Suppressor macrophage treated with lipopolysaccharide for 4 hours (primary cell): ENCODE results near the gene PAQR7.

ENCODE experiments used
- DNase-seq: peaks from one replicate; pipeline ENCODE4 v3.0.0-alpha.2; 2020

The PAQR7 gene

DNA sequence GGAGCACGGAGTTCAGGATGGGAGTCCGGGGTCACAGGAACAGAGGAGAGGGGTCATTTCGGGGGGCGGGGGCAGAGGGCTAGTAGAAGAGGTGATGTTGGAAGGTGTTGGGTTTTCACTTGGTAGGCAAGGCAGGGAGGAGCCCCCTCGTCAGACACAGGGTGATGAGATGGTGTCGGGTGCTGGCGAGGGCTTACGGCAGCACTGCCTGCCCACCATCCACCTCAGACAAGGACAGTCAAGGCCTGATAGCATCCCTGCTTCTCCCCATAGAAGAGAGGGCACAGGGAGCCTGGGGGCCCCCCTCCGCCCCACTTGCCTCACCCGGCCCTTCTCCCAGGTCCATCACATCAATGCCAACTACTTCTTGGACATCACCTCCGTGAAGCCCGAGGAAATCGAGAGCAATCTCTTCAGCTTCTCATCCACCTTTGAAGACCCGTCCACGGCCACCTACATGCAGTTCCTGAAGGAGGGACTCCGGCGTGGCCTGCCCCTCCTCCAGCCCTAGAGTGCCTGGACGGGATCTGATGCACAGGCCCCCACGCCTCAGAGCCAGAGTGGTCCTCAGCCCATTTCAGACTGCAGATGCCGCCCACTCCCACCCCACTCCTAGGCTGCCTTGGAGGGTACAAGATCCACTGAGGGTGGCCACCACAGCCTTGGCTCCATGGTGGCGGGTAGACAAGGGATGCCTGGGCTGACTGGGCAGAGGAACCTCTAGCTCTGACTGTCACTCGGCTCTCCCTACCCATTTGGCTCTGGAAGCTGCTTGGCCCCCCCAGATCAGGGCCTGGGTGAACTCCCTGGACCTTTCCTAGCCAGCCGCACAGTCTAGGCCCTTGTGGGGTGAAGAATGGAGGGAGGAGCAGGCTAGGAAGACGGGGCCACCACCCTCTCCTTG is 60.0 kb downstream of the PAQR7 start:
- no peak for DNase-seq

DNA sequence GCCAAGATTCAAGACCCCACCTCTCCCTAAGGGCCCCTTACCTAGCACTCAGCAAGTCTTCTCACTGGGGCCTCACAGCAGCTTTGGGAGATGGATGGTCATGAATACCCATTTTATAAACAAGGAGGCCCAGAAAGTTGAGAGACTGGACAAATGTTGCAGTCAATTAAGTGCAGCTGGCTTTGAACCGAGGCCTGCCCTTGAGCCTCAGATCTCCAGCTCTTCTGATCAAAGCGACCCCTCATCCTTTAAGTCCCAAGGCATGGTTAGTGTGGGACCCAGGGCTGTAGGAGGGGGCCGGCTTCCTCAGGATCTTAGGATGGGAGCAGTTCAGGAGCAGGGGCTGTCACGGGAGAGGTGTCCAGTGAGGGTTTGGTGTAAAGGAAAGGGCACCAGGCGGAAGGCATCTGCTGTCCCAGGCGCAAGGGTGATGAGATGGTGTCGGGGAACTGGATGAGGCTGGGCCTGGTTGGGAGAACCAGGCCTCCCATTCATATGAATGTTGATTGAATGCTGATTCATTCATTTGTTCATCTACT is 60.9 kb downstream of the PAQR7 start:
- DNase-seq = no peak

DNA sequence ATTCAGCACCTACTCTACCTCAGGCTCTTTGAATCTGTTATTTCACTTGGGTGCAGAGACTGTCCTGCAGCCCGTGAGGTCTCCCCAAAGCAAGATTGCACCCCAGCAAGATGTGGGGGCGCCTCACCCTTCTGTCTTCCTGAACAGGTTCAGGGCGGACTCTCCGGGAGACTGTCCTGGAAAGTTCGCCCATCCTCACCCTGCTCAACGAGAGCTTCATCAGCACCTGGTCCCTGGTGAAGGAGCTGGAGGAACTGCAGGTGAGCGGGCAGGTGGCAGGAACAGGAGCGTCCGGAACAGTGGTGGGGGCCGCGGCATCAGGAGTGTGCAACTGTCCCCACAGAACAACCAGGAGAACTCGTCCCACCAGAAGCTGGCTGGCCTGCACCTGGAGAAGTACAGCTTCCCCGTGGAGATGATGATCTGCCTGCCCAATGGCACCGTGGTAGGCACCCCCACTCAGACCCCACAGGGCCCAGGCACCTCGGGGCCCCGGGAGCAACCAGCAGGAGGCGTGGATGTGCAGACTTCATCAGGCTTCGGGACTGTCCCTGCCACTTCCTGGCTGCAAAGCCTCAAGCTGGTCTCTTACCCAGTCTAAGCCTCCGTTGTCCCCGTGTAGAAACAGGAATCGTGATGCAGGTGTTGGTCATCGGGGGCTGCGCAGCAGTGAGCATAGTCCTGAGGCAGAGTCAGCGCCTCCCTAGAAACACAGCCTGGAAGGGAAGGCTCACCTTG is 61.6 kb downstream of the PAQR7 start:
- no peak for DNase-seq

DNA sequence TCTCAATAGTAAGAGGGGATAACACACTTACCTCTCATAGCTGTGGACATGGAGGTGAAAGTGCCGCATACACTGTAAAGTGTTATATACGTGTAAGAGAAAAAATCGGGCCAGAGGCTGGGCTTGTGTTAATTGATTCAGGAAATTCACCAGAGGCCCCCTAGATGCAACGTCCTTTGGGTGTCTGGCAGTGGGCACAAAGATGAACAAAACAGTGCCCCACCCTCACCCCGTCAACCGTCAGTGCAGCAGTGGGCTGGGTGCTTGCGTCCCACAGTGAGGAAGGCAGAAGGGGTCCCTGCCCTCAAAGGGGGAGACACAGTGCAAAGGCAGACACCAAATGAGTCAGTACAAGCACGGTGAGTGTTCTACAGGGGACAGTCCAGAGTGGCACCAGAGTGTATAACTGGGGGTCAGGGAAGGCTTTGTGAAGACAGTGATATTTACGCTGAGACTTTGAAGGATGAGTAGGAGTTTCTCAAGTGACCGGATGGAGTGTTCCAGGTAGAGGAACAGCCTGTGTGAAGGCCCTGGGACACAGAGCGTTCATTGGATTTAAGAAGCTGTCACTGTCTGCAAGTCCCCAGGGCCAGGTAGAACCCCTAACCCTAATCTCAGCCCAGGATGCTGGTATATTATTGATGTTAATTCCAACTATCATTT is 62.3 kb downstream of the PAQR7 start:
- DNase-seq = no peak
